Measurements from ENCODE around the gene TRNP1. TPM values are rescaled to one million over a fixed set of nuclear protein-coding genes. Genes with fewer than 3 reads are reported as not detected.
"Not testable (repeated sequence)": the region's sequence is repeated elsewhere in the genome, so short reads cannot be mapped to it uniquely, and the experiment has no call there.

TRNP1 gene, protein sequence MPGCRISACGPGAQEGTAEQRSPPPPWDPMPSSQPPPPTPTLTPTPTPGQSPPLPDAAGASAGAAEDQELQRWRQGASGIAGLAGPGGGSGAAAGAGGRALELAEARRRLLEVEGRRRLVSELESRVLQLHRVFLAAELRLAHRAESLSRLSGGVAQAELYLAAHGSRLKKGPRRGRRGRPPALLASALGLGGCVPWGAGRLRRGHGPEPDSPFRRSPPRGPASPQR
- 13.0 TPM for total RNA-seq

DNA sequence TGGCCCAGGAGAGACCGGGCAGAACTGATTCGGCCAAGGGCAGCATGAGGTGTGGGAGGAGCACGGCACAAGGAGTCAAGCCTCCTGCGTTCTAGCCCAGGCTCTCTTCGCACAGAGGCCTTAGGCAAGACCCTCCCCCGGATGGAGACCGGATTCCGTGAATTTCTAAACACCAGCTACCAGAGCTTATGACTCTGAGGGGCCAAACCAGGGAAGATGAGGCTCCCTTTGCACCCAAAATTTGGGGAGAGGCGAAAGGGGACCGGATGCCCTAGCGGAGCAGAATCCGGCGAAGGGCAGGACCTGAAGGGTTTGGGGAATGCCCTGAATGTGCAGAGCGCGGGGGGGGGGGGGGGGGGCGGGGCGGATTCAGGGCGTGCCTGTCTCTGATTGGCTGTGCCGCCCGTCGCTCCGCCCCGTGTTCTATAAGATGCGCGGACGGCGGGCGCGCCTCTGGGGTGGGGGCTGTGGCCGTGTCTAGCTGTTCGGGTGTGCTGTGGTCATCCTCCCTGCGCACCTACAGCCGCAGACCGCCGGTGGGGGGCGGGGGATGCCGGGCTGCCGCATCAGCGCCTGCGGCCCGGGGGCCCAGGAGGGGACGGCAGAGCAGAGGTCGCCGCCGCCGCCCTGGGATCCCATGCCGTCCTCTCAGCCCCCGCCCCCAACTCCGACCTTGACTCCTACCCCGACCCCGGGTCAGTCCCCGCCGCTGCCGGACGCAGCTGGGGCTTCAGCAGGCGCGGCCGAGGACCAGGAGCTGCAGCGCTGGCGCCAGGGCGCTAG is at the start of gene TRNP1:
Gene TRNP1 (plus strand): TSS at position 456 of the 783 bp plus-strand sequence. CDS start 95 bp downstream, at position 551.
- intact Hi-C loops (cut with DNase I): no loop called here
- Histone ChIP-seq H3K9me3 (no peaks in the 10 kb centered on the region), H3K4me3 (peak within 1 kb of the TSS; percentile 76 to 89), H3K27me3 (no peaks in the 10 kb centered on the region), H3K4me1 (peaks cover 49% of the 10 kb centered on the region), H3K36me3 (no peaks in the 10 kb centered on the region), H3K27ac (peak within 1 kb of the TSS; percentile 82)
- peak in 1 of 2 donors; percentile 79 for TF ChIP-seq POLR2AphosphoS5 (IDR thresholded peaks at IDR 0.05; ENCODE audit: insufficient read depth in 1 of 2, low read depth in 1 of 2)
- TF ChIP-seq, protein P1, sequence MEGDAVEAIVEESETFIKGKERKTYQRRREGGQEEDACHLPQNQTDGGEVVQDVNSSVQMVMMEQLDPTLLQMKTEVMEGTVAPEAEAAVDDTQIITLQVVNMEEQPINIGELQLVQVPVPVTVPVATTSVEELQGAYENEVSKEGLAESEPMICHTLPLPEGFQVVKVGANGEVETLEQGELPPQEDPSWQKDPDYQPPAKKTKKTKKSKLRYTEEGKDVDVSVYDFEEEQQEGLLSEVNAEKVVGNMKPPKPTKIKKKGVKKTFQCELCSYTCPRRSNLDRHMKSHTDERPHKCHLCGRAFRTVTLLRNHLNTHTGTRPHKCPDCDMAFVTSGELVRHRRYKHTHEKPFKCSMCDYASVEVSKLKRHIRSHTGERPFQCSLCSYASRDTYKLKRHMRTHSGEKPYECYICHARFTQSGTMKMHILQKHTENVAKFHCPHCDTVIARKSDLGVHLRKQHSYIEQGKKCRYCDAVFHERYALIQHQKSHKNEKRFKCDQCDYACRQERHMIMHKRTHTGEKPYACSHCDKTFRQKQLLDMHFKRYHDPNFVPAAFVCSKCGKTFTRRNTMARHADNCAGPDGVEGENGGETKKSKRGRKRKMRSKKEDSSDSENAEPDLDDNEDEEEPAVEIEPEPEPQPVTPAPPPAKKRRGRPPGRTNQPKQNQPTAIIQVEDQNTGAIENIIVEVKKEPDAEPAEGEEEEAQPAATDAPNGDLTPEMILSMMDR (IDR thresholded peaks at IDR 0.05): no peak
- peak in 1 of 2 donors; percentile 92 for TF ChIP-seq POLR2A (IDR thresholded peaks at IDR 0.05)
- DNase-seq (ENCODE audit: extremely low spot score in 2 of 2): no peak

GRCh38 chr1:26945138-26945537 is 48.4 kb upstream of the TRNP1 start:
- no peak overlapping the region for H3K27ac ChIP-seq
- H3K27me3 ChIP-seq: no peaks in the 10 kb centered on the region
- intact Hi-C loops (cut with DNase I): no loop called here
- H3K9me3 ChIP-seq: no peaks in the 10 kb centered on the region
- H3K36me3 ChIP-seq: peaks cover 0 to 59% of the 10 kb centered on the region in 2 donors
- TF ChIP-seq, protein P1 (IDR thresholded peaks at IDR 0.05): no peak
- TF ChIP-seq POLR2A (IDR thresholded peaks at IDR 0.05): no peak
- no peak for TF ChIP-seq POLR2AphosphoS5 (IDR thresholded peaks at IDR 0.05; ENCODE audit: insufficient read depth in 1 of 2, low read depth in 1 of 2)
- DNase-seq (ENCODE audit: extremely low spot score in 2 of 2): no peak
- no peak overlapping the region for H3K4me3 ChIP-seq
- H3K4me1 ChIP-seq: peaks cover 5% of the 10 kb centered on the region

DNA sequence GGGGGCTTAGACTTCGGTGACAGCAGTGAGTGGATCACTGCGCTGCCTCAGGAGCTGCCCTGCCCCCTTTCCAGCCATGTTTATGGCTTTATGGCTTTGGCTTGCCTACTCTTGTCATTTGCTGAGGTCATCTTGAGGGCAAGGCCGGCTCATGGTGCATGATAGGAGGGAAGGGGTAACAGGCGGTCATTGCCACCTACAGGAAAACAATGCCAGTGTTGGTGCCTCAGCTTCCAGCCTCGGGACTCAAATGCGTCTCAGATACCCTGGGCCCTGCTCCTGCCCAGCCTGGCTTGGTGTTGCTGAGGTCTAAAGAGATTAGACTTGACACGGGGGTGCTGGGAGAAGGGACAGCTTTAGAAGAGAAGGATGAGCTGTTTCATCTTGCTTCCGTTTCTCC is 47.8 kb upstream of the TRNP1 start:
- Histone ChIP-seq H3K27ac (no peak overlapping the region), H3K9me3 (no peaks in the 10 kb centered on the region)

DNA sequence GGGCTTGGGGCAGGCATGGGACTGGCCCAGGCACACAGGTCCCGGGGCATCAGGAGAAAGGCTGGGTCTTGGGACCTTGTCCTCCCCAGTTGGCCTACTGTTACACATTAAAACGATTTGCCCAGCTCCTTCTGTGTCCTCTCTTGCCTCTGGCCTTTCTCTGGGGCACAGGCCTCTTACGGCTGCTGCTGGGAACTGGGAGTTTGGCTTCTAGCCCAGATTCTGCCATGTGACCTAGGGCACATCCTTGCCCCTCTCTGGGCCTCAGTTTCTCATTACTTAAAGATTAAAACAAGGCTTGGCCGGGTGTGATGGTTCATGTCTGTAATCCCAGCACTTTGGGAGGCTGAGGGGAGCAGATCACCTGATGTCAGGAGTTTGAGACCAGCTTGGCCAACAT is 47.2 kb upstream of the TRNP1 start:
- intact Hi-C loops (cut with DNase I): no loop called here
- H3K27me3 ChIP-seq: no peaks in the 10 kb centered on the region
- H3K4me1 ChIP-seq: peaks cover 7% of the 10 kb centered on the region
- H3K9me3 ChIP-seq: no peaks in the 10 kb centered on the region
- TF ChIP-seq, protein P1 (IDR thresholded peaks at IDR 0.05): no peak
- no peak for TF ChIP-seq POLR2A (IDR thresholded peaks at IDR 0.05)
- TF ChIP-seq POLR2AphosphoS5 (IDR thresholded peaks at IDR 0.05; ENCODE audit: insufficient read depth in 1 of 2, low read depth in 1 of 2): no peak
- peaks cover 0 to 59% of the 10 kb centered on the region in 2 donors for H3K36me3 ChIP-seq
- no peak overlapping the region for H3K4me3 ChIP-seq
- H3K27ac ChIP-seq: no peak overlapping the region
- no peak for DNase-seq (ENCODE audit: extremely low spot score in 2 of 2)

More for the DNA sequence above, 47.8 kb upstream of the TRNP1 start:
- no peaks in the 10 kb centered on the region for H3K27me3 ChIP-seq
- H3K36me3 ChIP-seq: peaks cover 0 to 59% of the 10 kb centered on the region in 2 donors
- no peak overlapping the region for H3K4me3 ChIP-seq
- intact Hi-C loops (cut with DNase I): no loop called here
- peaks cover 7% of the 10 kb centered on the region for H3K4me1 ChIP-seq
- TF ChIP-seq, protein P1 (IDR thresholded peaks at IDR 0.05): no peak
- TF ChIP-seq POLR2AphosphoS5 (IDR thresholded peaks at IDR 0.05; ENCODE audit: insufficient read depth in 1 of 2, low read depth in 1 of 2): no peak
- no peak for TF ChIP-seq POLR2A (IDR thresholded peaks at IDR 0.05)
- no peak for DNase-seq (ENCODE audit: extremely low spot score in 2 of 2)

GRCh38 chr1:26948725-26949057 is 44.8 kb upstream of the TRNP1 start:
- intact Hi-C loops (cut with DNase I); H3K27ac ChIP-seq; H3K4me1 ChIP-seq; H3K9me3 ChIP-seq; H3K27me3 ChIP-seq; DNase-seq (ENCODE audit: extremely low spot score in 2 of 2); H3K4me3 ChIP-seq: not testable (repeated sequence)
- H3K36me3 ChIP-seq: peaks cover 0 to 34% of the 10 kb centered on the region in 2 donors
